NCI-H460 (cell line): ENCODE results near the gene ADORA2B. TPM values are rescaled to one million over a fixed set of nuclear protein-coding genes. Genes with fewer than 3 reads are reported as not detected.
"Not testable (repeated sequence)": the region's sequence is repeated elsewhere in the genome, so short reads cannot be mapped to it uniquely, and the experiment has no call there.

ENCODE experiments used
- DNase-seq: peaks from one replicate; pipeline ENCODE4 v3.0.0-alpha.2; 2016; ENCODE audit warnings: low read depth; ENCODE audit errors: extremely low read depth
- total RNA-seq: library from RNA; depleted of rRNA; stranded (reverse); fragments of >200 nt; shearing (Covaris generic); gene quantifications from 2 replicates; pipeline ENCODE4 v1.2.3, GENCODE V29; 2014

The ADORA2B gene
- total RNA-seq, 1 experiment from 2014 or later = 10.6 TPM

DNA sequence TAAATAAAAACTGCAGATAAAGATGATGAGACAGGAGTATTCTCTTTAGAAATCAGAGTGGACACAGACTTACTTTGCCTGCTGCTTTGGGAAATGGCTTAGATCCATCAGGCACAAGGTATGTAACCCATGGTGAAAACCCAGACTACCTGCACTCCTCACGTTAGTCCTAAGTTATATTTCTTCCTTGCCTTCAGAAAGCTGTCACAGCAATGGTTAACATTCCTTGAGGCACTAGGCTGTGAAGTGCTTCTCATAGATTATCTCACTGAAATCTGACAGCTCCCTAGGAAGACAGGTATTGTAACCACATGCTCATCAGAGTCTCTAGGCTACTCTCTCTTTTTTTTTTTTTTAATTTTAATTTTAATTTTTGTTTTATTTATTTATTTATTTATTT is 33.7 kb downstream of the ADORA2B start:
- no peak for DNase-seq

DNA sequence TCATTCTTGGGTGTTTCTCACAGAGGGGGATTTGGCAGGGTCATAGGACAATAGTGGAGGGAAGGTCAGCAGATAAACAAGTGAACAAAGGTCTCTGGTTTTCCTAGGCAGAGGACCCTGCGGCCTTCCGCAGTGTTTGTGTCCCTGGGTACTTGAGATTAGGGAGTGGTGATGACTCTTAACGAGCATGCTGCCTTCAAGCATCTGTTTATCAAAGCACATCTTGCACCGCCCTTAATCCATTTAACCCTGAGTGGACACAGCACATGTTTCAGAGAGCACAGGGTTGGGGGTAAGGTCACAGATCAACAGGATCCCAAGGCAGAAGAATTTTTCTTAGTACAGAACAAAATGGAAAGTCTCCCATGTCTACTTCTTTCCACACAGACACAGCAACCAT is 34.1 kb downstream of the ADORA2B start:
- DNase-seq = not testable (repeated sequence)

DNA sequence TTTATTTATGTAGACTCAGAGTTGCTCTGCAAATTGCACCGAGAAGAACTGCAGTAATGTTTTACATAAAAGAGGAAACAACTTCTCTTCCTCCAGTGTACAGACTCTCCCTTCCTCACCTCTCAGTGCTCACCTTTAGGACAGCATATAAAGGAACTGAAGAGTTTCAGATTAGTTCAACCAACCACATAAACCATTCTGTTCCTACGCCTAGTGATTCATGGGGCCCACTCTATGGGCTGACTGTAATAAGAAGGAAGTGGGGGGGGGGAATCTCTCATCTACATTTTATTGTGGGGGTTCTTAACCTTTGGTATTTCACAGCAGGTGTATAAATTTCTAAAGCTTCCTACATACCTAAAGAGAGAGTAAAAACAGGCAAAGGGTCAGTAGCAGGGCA is 36.3 kb downstream of the ADORA2B start:
- DNase-seq = no peak

DNA sequence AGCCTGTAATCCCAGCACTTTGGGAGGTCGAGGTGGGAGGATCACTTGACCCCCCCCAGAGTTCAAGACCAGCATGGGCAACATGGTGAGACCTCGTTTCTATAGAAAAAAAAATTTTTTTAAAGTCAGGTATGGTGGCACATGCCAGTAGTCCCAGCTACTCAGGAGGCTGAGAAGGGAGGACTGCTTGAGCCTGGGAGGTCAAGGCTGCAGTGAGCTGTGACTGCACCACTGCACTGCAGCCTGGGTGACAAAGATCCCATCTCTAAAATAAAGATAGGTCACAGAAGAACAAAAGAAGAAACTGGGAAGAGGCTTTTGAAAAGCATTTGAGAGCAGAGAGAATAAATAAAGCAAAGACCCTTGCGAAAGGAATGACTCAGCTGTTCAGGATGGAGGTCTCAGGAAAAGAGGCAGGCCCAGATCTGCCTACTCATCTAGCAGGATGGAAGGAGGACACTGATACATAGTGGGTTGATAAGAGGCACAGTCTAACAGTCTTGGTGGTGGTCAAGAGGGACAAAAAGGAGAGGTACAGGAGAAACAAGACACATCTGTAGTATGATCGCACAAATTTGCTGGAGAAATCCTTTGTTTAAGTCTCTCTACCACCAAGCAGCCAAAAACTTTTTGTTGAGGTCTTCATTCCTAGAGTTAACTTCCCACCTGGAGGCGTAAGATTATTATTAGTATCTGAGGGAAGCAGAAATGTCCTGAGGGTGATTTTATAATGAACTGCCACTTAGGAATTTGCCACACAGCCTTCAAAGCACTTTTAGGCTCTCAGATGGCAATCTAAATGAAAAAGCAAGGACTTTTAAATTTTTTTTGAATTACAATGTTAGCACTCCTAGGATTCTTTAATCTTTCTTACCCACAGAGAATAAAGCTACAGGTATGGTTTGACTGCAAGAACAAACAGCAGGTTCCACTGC is 37.0 kb downstream of the ADORA2B start:
- no peak for DNase-seq

DNA sequence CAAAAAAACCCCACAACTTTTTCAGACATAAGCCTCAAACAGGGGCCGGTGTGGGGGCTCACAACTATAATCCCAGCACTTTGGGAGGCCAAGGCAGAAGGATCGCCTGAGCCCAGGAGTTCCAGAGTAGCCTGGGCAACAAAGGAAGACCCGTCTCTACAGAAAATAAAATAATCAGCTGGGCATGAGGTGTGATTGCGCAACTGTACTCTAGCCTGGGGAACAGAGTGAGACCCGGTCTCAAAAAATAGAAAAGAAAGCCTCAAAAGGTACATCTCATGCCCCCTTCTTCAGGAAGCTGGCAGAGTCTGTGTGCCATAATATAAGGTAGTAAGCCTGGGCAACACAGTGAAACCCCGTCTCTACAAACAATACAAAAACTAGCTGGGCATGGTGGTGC is 51.4 kb downstream of the ADORA2B start:
- DNase-seq = no peak

DNA sequence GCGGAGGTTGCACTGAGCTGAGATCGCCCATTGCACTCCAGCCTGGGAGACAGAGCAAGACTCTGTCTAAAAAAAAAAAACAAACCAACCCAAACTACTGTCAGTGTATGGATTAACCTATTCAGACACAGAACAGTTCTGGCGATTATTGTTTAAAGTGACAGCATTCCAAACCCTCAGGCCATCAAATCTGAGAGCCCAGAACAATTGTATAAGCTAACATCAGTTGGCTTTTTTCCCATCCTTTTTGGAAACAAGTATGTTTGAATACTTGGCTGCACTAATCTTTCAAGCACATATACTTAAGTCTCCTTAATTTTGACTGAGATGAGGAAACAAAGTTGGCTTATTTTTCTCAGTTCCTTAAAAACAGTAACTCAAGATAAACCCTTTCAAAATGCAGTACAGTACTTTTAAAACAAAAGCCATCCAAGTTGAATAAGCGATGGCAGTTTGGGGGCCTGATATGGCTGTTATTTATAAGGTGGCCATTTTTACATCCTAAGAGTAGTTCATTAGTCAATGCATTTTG is 53.2 kb downstream of the ADORA2B start:
- DNase-seq = no peak

DNA sequence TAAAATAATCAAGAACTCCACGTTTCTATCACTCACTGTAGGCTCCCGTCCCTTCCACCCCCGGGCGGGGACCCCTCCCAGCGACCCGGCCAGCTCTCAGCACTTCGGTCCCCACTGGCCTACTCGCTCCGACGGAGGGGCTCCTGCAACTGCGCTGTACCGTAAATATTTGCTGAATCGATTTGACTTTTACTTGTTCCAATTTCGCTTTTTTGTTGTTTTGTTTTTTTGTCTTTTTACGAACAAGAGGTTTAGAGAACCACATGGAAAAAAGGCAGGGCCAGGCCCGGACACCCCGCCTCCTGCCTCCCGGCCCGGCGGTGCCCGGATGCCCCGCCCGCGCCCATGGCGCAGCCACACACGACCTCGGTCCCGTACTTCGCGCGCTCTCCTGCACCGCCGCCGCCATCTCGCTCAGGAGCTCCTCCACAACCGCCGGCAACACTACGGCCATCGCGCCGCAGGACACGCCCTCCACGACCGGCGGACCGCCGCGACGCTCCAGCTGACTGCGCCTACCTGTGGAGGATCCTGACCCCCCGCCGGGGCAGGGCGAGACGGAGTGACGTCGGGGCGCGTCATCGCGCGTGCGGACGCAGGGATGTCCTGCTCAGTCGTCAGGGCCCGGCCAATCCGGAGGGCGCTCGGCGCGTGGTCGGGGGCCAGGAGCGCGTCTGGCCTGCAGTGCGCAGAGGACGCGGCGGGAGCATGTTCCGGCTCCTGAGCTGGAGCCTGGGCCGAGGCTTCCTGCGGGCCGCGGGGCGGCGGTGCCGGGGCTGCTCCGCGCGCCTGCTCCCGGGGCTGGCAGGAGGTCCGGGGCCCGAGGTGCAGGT is 54.4 kb downstream of the ADORA2B start, which contains the start of the genes TTC19 and ZSWIM7:
Gene TTC19 (plus strand): TSS at position 684 of the 833 bp plus-strand sequence. CDS start 25 bp downstream, at position 709.
Gene ZSWIM7 (minus strand): TSS at position 564 of the 833 bp plus-strand sequence. CDS start 110 bp downstream, at position 454.
- peak; percentile 90 for DNase-seq

DNA sequence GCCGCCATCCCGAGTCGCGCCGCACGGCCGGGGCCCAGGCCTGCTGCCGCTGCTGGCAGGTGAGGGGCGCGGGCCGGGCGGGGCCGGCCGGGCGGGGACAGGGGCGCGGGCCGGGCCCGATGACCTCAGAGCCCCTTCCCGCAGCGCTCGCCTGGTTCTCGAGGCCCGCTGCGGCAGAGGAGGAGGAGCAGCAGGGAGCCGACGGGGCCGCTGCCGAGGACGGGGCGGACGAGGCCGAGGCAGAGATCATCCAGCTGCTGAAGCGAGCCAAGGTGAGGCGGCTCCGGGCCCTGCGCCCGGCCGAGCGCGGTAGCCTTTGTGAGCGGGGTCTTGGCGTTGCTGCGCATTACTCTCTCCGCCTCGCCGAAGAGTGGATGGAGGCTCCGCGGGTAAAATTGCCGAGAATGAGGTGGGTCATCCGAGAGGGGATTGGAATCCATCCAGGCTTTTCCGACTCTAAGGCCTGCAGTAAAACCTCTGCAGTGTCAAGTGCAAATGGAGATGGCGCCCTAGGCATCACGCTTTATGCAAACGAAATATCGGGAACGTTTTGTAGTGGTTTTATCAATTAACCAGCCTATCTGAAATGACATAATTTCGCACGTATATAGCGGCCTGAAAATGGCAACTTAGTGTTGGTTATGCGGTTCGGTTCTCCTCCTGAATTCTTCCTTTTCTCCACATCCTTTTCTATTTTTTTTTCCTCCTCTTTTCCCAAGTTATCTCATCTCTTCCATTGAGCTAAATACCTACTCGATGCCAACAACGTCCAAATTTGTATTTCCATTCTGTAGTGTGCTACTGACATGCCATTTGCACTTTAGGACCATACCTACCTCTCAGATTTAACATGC is 55.3 kb downstream of the ADORA2B start:
- no peak for DNase-seq

DNA sequence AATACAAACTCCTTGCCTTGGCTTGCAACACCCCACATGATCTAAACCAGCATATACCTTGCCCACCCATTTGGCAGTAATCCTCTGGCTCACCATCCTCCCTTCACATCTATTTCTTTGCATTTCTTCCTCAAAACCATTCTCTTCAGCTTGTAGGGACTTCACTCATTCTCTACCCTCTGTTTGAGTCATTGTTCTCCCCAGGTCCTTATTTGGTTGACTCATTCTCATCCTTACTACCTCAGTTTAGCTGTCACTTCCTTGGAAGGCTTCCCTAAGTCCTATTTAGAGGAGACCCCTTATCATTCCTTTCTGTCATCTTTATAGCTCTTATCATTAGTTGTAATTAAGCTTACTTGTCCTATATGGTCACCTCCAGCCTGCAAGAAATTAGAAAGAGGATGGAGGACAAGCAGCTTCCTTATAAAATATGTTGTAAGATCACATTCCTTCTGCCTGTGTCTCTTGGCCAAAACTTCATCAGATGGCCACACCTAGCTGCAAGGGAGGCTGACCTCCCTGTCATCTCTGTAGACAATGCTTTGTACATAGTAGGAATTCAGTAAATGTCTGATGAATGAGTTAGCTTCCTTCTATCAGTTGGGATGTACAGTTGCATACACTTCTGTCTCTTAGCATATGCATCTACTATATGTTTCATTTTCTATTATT is 56.4 kb downstream of the ADORA2B start:
- no peak for DNase-seq

DNA sequence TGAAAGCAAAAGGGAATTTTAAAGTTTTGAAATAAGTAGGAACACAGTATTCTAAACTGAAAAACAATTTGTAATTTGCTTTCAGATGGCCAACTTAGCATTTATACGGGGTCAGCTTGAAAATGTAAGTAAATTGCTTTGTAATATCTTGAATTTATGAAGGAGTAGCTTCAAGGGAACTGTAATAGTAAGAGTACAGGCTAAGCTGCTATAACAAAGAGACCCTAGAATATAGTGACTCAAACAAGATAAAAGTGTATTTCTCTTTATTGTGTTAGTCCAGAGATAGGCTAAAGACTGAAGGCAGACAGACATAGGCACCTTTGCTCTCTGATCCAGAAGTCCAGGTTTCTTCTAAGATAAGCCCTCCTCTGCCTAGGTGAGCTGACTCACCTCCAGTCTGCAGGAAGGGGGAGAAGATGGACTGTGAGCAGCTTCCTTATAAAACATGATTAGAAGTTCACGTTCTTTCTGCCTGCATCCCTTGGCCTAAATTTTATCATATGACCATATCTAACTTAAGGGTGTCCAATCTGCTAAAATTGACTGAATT is 57.9 kb downstream of the ADORA2B start:
- no peak for DNase-seq

DNA sequence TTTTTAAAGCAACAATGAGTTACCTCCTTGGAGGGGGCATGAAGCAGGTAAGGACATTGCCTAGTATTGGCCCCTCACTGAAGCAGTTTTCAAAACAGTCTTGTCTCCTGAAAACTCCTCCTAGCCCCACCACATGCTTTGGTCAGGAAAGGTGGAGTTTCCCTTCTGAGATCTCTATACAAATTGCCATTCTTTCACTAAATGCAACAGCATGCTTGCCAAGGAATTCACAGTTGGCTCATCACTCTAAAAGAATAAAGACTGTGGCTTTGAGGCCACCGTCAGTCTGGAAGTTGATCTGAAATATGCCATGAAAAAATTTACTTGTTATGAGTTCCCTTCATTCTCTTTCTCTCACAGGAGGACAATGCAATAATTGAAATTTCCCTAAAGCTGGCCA is 58.9 kb downstream of the ADORA2B start:
- no peak for DNase-seq

DNA sequence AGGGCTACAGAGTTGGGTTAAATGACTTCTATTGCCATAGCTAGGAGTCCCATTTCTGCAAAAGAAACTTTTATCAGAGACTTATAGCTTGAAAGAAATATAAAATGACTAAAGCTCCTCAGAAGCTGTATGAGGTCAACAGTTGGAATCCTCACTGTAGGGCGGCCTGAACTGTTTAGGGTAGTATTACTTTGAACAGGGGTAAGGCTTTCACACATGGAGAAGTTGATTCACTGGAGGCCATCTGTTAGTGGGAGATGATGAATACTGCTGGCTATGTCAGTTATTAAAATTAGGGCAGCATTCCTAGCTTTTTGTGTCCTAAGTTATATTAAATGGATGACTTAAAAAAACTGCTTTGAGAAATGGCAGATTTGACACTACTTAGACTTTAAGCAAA is 60.7 kb downstream of the ADORA2B start:
- no peak for DNase-seq

DNA sequence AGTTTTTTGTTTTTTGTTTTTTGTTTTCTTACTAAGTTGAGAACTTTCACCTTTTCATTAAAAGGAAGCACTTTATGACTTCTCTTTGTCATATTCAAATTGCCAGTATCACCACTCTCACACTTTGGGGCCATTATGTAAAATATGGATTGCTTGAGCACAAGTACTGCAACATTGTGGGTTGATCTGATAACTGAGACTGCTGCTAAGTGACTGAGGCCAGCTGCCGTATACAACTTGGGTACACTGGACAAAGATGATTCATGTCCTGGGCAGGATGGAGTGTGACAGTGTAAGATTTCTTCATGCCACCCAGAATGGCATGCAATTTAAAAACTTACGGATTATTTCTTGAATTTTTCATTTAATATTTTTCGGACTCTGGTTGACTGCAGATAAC is 62.5 kb downstream of the ADORA2B start:
- no peak for DNase-seq

DNA sequence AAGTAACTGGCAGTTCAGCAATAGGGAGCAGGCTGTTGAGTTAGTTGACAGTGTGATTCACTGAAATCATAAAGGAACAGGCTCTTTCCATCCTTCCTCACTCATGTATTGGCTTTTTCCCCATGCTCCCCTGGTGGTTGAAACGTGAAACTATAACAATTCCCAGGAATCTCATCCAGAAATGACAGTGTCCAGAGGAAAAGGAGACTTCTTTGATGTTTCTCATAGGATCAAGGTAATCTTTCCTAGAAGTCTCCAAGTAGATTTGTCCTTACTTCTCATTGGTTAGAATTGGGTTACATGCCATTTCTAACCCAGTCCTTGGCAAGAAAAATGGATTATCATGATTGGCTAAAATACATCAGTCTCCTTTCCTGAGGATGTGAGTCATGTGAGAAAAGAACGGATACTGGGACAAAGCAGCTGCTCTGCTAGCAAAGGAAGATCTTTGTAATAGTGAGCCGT is 69.0 kb downstream of the ADORA2B start:
- peak; percentile 54 for DNase-seq

DNA sequence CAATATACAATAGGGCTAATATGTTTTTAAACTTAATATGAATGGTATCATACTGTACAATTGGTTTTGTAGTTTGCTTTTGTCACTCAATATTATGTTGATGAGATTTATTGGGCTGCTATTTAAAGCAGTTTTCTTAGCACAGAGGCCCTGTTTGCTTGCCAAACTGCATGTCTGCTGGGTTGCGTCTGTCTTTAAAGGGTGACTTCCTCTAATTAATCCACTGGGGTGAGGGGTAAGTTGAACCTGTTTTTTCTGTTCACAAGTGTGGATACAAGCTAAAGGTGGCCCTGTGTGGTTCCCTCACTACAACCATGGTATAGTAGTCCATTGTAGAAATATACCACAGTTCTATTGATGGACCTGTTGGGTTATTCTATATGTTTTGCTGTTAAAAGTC is 74.4 kb downstream of the ADORA2B start:
- DNase-seq = no peak

DNA sequence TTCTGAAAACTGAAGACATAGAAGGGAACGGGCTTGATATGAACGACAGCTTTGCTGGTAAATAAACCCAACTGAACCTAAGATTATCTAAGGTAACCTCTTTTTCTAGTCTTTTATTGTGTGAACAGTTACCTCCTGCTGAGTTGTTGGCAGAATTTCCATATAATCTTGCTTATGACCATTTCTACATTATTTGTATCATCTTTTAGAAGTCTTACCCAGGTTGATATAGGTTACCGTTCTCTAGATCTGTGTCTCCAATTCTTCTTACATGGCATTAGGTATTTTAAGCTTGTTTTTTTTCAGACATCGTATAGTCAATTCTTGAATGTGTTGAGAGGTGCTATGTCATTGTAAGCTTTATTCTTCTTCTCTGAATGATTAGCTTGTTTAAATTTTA is 79.0 kb downstream of the ADORA2B start:
- DNase-seq = no peak

DNA sequence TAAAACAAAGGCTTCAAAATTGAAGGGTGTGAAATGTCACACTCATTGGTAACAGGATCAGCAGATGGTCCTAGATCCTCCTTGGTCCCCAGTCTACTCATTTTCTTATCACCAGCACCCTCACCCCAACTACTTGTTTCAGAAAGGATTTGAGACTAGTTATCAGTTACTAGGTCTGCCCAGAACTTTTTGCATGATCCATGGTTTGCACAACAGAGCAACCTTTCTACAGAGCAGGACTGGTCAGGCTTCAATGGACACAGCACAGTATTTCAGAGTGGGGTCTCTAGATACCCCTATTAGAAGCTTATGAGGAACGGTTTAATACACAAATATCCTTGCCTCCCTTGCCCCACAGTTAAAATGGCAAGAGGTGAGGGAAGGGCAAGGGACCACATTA is 80.3 kb downstream of the ADORA2B start:
- DNase-seq = no peak
